GM18511 (cell line): ENCODE results near the gene ACACB.
"Not testable (repeated sequence)": the region's sequence is repeated elsewhere in the genome, so short reads cannot be mapped to it uniquely, and the experiment has no call there.

Experiments used
- ATAC-seq: cut with Tn5 transposase; IDR thresholded peaks from one replicate; pipeline ENCODE4 v1.9.1; 2021; ENCODE audit warnings: mild to moderate bottlenecking, moderate library complexity; ENCODE audit not compliant: unreplicated experiment

Gene ACACB

GRCh38 chr12:109139360-109139759 lies 23.0 kb downstream of the ACACB start:
- ATAC-seq = no peak

- no peak for ATAC-seq
Observed at GRCh38 chr12:109139791-109140190, 23.4 kb downstream of the ACACB start.

GRCh38 chr12:109140560-109140959 lies 24.2 kb downstream of the ACACB start:
- ATAC-seq = no peak

GRCh38 chr12:109144224-109144623 lies 27.8 kb downstream of the ACACB start:
- no peak for ATAC-seq

- ATAC-seq = not testable (repeated sequence)
Observed at GRCh38 chr12:109147126-109147525, 30.7 kb downstream of the ACACB start.

- no peak for ATAC-seq
Observed at GRCh38 chr12:109147954-109148353, 31.6 kb downstream of the ACACB start.

- ATAC-seq = no peak
Observed at GRCh38 chr12:109150124-109150640, 33.8 kb downstream of the ACACB start.

- no peak for ATAC-seq
Observed at GRCh38 chr12:109151457-109151856, 35.1 kb downstream of the ACACB start.

GRCh38 chr12:109153821-109154441 lies 37.5 kb downstream of the ACACB start:
- no peak for ATAC-seq

- ATAC-seq = peak; percentile 92
Observed at GRCh38 chr12:109154451-109155438, 38.4 kb downstream of the ACACB start.

- no peak for ATAC-seq
Observed at GRCh38 chr12:109156036-109156435, 39.6 kb downstream of the ACACB start.

GRCh38 chr12:109156586-109156985 lies 40.2 kb downstream of the ACACB start:
- ATAC-seq = no peak

- ATAC-seq = no peak
Observed at GRCh38 chr12:109157986-109158385, 41.6 kb downstream of the ACACB start.

- ATAC-seq = no peak
Observed at GRCh38 chr12:109160433-109160832, 44.0 kb downstream of the ACACB start.

- no peak for ATAC-seq
Observed at GRCh38 chr12:109160873-109161272, 44.5 kb downstream of the ACACB start.

- no peak for ATAC-seq
Observed at GRCh38 chr12:109162551-109162950, 46.2 kb downstream of the ACACB start.

GRCh38 chr12:109163167-109163566 lies 46.8 kb downstream of the ACACB start:
- no peak for ATAC-seq

GRCh38 chr12:109165599-109165998 lies 49.2 kb downstream of the ACACB start:
- ATAC-seq = no peak

- ATAC-seq = no peak
Observed at GRCh38 chr12:109166371-109166770, 50.0 kb downstream of the ACACB start.

GRCh38 chr12:109167781-109168180 lies 51.4 kb downstream of the ACACB start:
- ATAC-seq = no peak

GRCh38 chr12:109169262-109169661 lies 52.9 kb downstream of the ACACB start:
- ATAC-seq = no peak

- ATAC-seq = no peak
Observed at GRCh38 chr12:109169686-109170085, 53.3 kb downstream of the ACACB start.
